Left renal pelvis (tissue), 4 donors: Measurements from ENCODE around the gene CYSTM1. TPM values are rescaled to one million over a fixed set of nuclear protein-coding genes. Genes with fewer than 3 reads are reported as not detected.

Experiments used
- DNase-seq, 4 donors: peaks; one replicate each; pipeline ENCODE4 v3.0.0-alpha.2; 2013; ENCODE audit warnings: low read depth in 4 of 4, low spot score in 3 of 4
- polyA plus RNA-seq, 4 donors: library from polyadenylated mRNA; unstranded; fragments of 120-200 nt; gene quantifications; one replicate each; pipeline ENCODE4 v1.2.1, GENCODE V29; 2013; ENCODE audit not compliant: insufficient read length in 4 of 4

CYSTM1 gene
- polyA plus RNA-seq, 4 donors: 20.3 to 67.4 (median 65.4) TPM

DNA sequence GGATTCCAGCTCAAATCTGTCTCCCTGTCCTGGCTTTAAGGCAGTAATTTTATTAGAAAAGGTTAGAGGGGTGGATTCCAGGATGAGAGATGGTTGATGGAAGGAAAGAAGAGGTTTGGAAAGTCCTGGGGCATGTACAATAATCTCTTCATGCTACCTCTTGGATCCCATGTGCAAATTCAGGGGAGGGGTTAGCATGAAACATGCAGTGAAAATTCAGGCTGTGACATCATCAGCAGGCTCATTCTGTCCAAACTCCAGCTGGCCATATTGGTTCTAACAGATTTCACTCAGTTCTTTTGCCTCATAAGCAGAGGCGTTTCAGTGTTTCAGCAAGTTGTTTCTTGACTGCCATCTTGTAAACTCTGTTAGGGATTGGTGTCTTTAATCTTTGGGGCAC, 55.4 kb downstream of the CYSTM1 start:
- no peak for DNase-seq

DNA sequence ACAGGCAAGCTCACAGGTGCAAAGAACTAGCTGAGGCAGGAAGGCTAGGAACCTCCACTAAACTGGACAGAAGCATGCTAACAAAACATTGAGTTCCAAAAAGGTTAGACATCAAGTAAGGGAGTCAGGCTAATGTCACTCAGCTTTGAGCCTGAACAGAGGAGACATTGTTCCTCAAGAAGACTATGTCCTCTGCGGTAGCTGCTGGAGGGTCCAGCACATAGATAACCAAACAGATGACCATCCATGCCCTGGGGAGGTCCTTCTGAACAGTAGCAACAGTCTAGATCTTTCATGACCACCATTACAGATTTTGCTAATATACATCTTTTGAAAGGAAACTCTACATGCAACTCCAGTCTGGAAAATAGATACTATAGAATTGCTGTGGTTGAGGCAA, 57.7 kb downstream of the CYSTM1 start:
- no peak for DNase-seq

DNA sequence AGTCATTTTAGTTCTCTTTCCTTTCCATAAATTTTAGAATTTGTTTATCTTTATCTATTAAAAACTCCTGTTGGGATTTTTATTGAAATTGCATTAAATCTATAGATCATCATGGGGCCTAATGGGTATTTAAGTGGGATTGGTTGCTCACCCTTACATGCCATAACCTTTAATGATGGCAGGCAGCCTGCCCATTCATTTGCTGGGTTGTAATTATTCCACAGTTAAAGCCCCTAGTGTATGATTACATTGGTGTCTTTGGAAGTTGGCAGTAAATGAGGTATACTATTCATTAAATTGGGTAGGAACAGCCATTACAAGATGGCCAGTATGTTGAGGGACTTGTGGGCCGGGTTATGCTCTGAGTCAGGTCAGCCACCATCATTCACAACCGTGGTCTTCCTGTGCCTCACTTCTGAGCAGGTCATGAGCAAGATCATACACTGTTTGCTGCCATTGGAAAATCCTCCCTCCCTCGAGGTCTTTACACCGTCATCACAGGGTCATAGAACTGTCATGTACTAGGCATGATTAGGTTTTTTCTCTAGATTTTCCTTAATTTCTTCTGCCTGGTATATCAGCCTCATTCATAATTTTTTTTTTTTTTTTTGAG, 59.5 kb downstream of the CYSTM1 start:
- no peak for DNase-seq

DNA sequence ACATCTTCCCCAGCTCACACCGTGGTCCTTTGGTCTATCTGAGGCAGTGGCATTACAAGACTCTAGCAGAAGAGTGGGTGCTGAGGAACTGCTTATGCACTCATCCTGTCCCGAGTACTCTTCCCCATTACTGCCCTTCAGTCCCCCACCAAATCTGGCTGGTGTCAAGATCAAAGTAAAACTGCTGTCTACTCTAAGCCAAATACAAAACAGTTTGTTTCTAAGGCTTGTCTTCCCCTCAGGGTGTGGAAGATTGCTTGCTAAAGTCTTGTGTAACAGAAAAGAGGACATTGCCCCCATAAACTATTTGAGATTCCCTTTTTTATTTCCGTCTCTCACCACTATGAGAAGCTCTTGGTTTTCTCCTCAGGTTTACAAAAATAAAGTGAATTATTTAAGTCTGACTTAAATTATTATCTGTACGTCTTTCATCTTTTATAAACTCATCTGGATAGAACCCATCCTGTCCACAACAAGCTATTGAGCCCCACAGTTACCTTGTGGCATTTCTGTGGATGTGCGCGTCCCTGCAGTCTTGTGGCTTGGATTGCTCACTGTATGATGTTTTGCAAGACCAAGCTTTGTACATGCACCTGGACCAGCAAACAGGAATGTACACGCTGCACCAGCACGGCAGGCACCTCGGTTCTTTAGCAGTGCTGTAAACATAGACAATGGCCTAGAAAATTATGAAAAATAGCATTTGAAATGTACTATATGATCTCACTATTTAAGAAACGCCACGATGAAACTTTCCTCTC, 61.0 kb downstream of the CYSTM1 start:
- no peak for DNase-seq

DNA sequence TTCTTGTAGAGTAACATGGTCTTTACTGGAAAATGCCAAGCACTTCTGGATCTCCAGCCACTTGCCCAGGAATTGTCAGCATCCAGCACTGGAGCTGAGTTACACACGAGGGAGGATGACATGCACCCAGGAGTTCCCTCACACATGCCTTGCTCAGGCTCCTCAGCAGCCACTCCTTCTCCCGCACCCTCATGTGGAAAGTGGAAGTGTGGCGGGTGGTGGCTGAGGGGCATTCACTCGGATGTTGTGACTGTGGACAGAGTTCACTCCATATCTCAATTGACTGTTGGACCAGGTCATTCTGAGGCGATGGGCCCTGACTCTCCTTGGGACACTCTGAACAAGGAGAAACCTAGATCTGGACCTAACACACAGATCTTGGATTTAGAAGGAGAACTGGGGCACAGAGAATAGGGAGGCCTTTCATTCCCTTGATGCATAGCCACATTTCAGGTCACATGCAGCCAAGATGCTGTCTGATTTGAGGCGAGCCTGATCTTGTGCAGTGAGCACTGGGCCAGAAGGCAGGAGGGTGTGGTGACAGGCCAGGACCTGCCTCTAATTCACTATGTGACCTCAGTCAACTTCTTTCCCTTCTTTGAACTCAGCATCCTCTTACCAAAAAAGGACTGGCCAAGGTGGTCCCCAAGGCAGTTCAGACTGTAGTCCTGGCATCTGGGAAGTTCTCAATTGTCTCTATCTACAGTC, 62.1 kb downstream of the CYSTM1 start:
- no peak for DNase-seq

DNA sequence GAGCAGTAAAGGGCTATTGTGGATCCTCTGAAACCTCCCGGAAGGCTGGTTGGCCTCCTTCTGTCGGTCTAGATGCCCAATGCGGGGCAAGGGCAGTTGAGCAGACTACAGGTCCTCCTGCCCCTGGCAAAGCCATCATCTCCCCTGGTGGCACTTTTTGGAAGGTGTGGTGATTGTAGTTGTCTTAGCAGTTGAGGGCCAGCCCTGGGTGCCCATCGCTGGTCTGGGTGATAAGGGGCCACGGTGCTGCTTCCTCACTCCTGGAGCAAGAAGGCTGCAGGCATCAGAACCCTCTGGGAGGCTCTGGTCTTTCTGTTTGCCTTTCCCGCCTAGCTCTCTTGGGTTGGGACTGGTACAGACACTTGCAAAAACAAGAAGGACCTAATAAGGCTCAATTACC, 63.8 kb downstream of the CYSTM1 start:
- no peak for DNase-seq

DNA sequence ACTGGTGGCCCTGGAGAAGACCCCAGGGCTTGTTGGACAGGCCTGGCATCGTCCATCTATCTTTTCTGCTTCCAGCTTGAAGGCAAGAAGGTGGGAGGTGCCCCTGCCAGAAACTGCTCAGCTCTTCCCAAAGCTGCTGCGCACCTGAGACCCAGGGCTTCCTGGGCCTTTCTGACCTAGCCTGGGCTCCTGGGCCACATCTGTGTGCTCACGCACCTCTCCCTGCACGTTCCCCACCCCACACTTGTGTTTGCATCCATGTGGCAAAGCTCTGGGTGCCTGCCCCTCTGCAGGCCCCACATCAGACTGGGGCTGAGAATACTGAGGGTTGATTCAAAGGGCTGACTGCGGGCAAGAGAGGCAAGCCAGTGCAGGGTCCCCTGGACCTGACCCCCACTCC, 64.5 kb downstream of the CYSTM1 start:
- no peak for DNase-seq

DNA sequence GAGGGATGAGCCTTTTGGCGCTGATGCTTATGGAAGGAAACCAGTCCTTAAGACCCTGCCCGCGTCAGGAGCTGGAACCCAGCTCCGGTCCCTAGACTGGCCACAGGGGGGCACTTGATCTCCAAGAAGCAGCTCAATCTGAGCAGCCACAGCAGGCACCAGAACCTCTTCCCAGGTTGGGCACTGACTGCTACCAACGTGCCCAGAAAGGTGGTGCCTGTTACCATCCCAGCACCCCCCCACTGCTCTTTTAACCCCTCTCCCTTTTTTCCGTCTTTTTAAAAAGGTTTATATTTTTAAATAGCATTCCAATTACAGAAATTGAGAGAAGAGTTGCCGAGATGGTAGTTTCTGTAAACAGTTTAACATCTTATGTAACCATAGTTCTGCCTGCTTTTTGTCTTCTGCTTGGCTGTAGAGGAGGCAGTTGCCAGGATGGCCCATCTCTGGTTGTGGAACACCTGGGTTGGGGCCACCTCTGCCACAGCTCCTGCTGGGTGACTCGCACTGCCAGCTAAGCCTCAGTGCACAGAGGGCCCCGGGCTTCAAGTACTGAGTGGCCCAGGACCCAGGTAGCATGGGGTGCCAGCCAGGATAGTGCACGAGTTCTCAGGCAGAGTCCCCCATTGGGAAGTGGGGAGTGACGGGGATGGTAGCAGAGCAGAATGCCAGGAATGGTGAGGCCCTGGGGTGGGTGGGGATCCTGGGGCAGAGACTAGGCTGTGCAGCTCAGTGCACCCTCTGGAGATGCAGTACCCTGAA, 65.1 kb downstream of the CYSTM1 start:
- DNase-seq: no peak

DNA sequence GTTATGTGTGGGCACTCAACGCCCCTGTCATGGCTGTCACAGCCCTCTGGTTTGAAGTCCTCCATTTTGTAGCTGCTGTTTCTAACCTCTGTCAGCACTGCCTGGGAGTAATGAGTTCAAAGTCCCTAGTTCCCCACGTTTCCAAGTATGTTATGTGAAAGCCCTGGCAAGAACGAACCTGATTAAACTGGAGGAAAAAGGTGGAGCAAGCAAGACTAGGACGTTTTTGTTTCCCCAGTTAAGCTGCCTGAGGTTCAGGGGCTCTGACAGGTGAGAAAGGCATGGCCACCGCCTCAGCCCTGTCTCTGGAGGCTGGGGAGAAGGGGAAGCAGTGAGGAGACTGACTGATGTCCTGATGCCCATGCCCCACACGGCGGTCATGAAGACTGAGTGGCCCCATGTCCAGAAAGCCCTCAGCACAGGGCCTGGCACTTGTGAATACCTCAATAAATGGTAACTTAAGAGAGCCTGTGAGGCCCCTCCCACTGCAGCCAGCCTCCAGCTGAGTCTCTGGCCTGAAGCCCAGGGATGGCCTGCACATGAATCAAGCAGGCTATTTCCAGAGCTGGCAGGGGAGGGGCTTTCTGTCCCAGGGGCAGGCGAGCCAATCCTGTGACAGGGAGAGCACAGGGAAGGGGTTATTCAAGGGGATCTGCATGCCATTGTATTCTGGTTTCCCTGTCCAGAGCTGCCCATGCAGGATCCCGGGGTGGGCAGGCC, 66.2 kb downstream of the CYSTM1 start:
- DNase-seq: peak; percentile 50 to 75 (median 58)

DNA sequence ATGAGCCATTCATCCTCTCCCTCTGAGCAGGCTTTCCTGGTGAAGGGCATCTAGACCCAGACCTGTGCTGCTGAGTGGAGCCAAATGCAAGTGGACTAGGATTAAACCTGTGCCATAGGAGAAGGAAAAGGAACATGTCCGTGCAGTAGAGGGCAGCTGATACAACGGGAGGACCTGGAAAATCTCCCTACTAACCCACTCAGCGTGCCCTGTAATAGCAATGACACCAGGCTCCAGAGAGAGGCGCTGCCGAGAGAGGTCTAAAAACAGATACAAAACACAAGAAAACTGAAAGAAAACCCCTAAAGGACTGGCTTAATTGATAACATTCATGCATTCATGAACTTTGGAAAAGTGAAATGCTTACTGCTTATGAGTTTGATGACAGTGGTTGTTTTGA, 67.1 kb downstream of the CYSTM1 start:
- DNase-seq: no peak

DNA sequence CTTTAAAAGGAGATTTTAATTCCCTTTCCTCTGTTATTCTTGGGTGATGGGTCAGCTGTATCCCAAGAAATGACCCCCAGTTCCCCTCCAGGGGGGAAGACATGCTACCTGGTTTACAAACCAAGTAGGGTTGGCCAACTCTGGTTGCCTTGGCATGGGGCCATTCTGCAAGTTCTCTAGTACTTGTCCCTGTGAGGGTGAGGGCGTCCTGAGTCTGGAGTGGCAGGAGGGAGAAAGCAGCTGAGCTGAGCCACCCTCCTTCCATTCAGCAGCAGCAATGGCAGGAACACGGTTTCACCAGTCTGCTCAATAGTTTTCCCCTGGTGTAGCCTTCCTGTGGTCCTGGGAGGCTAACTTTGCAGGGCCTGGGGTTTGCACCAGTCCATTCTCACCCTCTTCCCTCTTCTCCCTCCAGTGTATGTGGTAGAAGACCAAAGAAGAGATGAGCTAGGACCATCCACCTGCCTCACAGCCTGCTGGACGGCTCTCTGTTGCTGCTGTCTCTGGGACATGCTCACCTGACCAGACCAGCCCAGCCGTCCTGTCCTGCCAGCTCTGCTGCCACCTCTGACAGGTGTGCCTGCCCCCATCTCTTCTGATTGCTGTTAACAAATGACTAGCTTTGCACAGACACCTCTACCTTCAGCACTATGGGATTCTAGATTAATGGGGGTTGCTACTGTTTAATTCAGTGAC, 68.0 kb downstream of the CYSTM1 start:
- DNase-seq: no peak

DNA sequence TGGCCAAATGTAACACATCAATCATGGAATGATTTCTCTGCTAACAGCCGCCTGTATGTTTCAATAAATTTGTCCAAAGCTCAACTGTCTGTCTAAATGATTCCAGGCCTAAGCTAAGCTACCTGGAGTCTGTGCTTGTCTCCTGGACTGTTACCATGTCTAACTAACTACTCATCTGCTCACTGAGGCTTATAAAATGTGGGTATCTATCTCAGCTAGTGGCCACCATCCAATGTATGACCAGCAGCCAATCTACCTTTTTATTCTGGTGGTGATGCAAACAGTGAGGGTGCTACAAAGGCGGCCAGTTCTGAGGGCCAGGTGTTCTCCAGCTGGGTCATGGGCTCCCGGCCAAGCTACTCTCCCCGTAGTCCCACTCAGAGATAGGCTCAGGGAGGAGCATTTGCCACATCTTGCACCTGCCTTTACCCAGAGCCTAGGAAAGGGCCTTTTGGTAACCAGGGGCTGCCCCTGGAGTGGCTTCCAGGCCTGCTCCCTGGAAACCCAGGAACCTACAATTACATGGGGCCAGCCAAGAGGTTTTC, 68.8 kb downstream of the CYSTM1 start:
- DNase-seq: no peak

DNA sequence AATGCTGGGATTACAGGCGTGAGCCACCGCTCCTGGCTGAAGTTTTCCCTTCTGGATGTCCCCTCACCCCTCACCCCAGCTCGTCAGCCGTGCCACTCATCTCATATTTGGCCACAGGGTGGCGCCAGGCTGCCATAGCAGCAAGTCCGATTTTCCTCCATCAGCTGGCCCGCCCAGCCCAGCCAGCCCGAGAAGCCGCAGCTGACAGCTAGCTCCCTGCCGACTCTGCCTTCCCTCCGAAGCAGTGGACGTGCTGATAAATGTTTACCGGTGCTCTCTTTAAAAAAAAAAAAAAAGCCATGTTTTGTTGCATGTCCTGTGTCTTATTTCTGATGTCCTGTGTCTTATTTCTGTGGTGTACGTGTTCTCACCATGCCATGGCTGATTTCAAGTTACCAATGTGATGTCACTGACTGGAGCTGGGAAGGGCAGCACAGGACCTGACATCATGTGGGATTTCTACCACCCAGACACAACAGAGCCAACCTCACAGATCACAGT, 69.6 kb downstream of the CYSTM1 start:
- DNase-seq: peak; percentile 53 to 76 (median 62)

DNA sequence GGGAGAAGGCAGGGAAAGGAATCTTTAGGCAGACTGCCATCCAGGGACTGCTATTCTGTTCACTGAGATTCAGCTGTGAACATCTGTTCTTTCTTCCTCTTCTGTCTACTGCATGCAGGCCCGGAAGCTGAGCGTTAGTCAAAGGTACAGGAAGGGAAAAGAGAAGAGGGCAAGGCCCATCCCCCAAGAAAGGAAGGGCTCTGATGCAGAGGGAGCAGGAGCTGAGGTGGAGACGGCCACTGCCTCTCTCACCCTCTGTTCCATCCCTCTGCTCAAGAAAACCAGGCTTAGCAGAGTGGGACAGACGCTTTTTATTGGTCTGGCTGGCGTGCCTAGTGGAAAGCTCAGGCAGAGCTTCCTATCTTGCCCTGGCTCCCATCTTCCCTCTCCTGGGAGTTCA, 70.4 kb downstream of the CYSTM1 start:
- no peak for DNase-seq

DNA sequence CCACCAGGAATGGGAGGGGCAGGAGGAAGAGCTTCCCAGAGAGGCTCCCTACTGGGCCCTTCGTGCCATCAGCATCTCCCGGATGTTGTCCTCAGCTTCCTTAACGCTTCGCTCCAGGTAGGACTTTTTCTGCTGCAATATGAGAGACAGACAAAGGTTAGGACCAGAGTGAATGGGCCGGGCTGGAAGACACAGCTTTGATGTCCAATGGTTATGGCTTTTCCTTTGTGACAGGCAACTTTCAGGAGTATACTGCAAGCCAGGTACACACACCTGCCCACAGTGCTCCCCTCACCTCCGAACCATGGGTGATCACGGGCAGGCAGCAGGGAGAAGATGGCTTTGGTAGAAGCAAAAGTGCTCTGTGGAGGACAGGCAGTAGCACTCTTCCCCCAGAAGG, 70.9 kb downstream of the CYSTM1 start:
- DNase-seq: no peak

DNA sequence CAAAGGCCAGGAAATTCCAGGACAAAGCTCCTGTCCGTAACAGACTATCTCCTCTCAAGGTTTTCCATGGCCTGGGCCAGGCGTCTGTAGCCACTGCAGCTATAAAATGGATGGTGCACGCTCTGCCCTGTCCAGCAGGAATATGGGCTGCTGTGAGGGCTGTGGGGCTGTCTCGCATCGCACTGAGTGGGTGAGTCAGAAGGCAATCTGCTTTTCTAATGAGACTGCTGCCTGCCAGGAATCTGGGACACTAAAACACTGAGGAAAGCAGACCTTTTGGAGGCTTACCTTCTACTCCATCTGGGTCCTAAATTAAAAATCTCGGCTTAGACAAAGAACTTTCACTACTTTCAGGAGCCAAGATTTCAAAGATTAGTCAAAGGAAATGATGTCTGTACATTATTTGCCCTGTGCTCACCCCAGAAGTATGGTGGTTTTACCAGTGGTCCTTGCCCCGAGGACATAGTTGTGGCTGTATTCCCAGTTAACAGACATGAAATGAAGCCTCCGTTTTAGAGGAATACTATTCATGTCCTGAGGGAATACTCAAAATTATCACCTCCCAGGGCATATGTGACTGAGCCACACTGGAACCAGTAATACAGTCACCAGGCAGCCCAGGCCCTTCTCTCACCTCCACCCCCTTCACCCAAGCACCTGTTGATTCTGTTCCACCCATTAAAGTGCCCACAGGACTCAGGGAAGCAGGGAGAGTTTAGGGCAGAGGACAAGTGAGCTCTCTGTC, 71.6 kb downstream of the CYSTM1 start:
- DNase-seq: no peak

DNA sequence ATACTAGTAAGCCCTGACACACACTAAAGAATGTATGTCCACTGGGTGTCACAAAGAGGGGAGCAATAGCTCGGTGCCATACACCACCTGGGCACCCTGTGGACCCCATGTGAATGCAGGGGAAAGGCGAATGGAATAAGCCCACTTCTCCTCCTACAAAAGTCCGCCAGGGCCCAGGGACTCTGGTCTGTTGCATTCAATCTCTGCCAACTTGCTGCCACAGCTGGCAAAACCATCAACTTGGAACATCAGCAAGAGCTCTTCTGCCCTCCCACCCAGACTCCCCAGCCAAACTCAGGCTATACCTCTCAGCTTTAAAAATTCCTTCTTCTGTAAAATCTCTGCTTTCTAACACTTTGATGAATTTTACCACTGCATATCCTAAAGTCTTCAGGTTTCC, 73.4 kb downstream of the CYSTM1 start:
- DNase-seq: no peak

DNA sequence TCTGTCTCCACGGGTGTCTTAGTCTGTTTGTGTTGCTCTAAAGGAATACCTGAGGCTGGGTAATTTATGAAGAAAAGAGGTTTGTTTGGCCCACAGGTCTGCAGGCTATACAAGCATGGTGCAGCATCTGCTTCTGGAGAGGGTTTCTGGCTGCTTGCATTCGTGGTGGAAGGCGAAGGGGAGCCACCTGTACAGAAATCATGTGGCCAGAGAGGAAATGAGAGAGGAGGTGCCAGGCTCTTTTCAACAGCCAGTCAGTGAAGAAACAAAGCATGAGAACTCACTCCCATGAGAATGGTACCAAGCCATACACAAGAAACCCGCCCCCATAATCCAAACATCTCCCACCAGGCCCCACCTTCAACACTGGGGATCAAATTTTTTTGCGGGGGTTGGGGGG, 74.5 kb downstream of the CYSTM1 start:
- no peak for DNase-seq

DNA sequence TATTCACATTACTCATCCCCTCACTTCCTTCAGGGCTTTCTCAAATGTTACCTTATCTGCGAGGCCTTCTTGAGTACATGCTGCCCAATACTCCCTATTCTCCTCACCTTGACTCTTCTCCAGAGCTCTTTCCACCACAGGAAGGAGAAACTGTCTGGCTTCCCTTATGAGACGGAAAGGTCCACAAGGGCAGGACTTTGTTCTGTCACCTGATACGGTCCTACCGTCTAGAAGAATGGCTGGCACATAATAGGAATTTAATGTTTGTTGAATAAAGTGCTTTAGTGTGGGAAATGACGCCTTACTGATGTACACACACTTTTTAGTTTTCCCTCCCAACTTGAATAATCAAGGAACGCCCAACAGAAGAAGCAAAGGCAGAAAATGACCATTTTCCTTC, 75.4 kb downstream of the CYSTM1 start:
- no peak for DNase-seq
